ENCODE results near the gene KHDC1. TPM values are rescaled to one million over a fixed set of nuclear protein-coding genes. Genes with fewer than 3 reads are reported as not detected.

KHDC1 gene
- 3.2 and 6.1 TPM in 2 replicates for total RNA-seq

GRCh38 chr6:73262671-73263569 lies at the start of gene KHDC1:
Gene KHDC1, minus strand, starts transcription at chr6:73263196. Its CDS starts 20,679 bp downstream, at chr6:73242517.

GRCh38 chr6:73225396-73225795 lies 37.6 kb downstream of the KHDC1 start, which contains the start of gene KHDC1L:
Gene KHDC1L, minus strand, starts transcription at chr6:73225496. Its CDS starts 88 bp downstream, at chr6:73225408.

Other genes starting within 250 kb of the KHDC1 start
- not detected in 2 replicates for gene KHDC1L, start 37.7 kb downstream of the KHDC1 start, total RNA-seq
- gene DPPA5, start 91.1 kb upstream of the KHDC1 start, total RNA-seq = not detected in 2 replicates
- not detected in 2 replicates for gene KHDC3L, start 99.5 kb upstream of the KHDC1 start, total RNA-seq
- not detected in 2 replicates for gene OOEP, start 106.7 kb upstream of the KHDC1 start, total RNA-seq
- 0.58 TPM in 1 of 2 replicates, not detected in the other for gene DDX43, start 131.6 kb upstream of the KHDC1 start, total RNA-seq
- 4.3 and 5.5 TPM in 2 replicates for gene CGAS, start 189.1 kb upstream of the KHDC1 start, total RNA-seq
- gene MTO1, start 198.5 kb upstream of the KHDC1 start, total RNA-seq = 31.5 and 38.1 TPM in 2 replicates